SH-SY5Y (cell line): ENCODE measurements around the gene MBNL1.

ENCODE experiments used
- GATA2 ChIP-seq: IDR thresholded peaks from 2 replicates; pipeline ENCODE4 v1.6.1; 2011; ENCODE audit warnings: mild to moderate bottlenecking, low read depth, low read length
- GATA3 ChIP-seq: IDR thresholded peaks from 2 replicates; pipeline ENCODE4 v1.6.1; 2011; ENCODE audit warnings: low read depth, mild to moderate bottlenecking, low read length, moderate library complexity

GRCh38 chr3:152460936-152461335 lies 192.2 kb downstream of the MBNL1 start:
- no peak for TF ChIP-seq GATA2
- no peak for TF ChIP-seq GATA3
